Subcutaneous adipose tissue (tissue), 4 donors: ENCODE results near the gene SCG3. TPM values are rescaled to one million over a fixed set of nuclear protein-coding genes. Genes with fewer than 3 reads are reported as not detected.

ENCODE experiments used
- total RNA-seq, 4 donors: library from RNA; depleted of rRNA; stranded (reverse); fragments of >200 nt; gene quantifications; one replicate each; pipeline ENCODE4 v1.1.0, GENCODE V29; 2016
- TF ChIP-seq, protein P1 (sequence below): fragments of 450-650 bp; IDR thresholded peaks from one replicate; pipeline ENCODE4 v1.5.1; 2016; ENCODE audit warnings: low read depth, mild to moderate bottlenecking, control low read depth, antibody characterized with exemption, moderate library complexity

The SCG3 gene
- total RNA-seq, 4 donors from 2014 or later = not detected

DNA sequence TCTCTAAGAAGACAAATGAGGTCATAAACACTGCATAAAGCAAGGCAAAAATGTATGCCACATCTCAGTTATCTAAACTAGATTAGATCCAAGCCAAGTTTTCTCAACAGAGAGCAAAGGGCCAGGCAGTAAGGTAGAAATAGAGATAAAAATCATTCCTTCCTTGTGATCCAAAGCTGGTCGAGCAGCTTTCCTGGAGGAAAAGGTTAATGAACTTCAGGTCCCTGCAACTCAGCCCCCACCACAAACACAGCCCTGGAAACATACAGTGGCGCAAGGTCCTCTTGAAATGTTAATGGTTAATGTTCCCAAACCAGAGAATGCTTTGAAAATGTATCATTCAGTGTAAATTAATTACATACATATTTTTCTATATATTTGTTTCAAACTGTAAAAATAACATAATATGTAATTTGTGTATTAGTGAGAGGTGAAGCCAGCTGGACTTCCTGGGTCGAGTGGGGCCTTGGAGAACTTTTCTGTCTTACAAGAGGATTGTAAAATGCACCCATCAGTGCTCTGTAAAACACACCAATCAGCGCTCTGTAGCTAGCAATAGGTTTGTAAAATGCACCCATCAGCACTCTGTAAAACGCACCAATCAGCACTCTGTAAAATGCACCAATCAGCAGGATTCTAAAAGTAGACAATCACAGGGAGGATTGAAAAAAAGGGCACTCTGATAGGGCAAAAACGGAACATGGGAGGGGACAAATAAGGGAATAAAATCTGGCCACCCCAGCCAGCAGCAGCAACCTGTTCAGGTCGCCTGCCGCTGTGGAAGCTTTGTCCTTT lies 39.1 kb downstream of the SCG3 start:
- TF ChIP-seq, protein P1, sequence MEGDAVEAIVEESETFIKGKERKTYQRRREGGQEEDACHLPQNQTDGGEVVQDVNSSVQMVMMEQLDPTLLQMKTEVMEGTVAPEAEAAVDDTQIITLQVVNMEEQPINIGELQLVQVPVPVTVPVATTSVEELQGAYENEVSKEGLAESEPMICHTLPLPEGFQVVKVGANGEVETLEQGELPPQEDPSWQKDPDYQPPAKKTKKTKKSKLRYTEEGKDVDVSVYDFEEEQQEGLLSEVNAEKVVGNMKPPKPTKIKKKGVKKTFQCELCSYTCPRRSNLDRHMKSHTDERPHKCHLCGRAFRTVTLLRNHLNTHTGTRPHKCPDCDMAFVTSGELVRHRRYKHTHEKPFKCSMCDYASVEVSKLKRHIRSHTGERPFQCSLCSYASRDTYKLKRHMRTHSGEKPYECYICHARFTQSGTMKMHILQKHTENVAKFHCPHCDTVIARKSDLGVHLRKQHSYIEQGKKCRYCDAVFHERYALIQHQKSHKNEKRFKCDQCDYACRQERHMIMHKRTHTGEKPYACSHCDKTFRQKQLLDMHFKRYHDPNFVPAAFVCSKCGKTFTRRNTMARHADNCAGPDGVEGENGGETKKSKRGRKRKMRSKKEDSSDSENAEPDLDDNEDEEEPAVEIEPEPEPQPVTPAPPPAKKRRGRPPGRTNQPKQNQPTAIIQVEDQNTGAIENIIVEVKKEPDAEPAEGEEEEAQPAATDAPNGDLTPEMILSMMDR = no peak

DNA sequence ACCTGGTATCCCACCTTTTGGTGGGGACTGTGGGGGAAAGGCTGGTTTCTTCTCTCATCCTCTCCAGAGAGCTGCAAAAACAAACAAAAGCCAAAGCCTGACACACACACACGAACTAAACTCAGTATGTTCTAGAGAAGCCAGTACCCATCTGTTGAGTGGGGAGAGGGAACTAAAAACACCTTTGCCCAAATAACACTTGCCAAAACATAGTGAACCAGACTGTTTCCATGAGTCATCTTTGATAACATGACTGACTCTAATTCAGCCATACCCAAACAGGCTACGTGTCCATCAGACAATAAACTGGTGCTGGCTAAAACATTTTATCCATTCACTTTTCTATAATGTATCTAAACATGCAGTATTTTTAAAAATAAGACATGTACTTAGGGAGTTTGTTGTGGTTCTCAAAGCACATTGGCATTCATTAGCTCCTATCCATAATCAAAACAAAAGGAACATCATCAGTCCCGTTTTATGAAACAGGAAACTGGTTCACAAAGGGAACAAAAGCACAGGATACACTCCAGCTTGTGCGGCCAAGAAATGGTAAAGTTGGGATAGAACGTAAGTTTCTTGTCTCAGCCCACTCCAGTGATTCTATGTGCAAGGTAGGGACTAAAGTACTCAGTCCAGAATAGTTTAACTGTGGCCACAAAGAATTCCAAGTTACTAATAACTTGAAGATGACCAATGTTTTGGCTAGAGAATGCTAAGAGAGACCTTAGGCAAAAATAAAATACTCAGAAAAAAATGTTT lies 40.1 kb downstream of the SCG3 start:
- TF ChIP-seq, protein P1 = no peak

DNA sequence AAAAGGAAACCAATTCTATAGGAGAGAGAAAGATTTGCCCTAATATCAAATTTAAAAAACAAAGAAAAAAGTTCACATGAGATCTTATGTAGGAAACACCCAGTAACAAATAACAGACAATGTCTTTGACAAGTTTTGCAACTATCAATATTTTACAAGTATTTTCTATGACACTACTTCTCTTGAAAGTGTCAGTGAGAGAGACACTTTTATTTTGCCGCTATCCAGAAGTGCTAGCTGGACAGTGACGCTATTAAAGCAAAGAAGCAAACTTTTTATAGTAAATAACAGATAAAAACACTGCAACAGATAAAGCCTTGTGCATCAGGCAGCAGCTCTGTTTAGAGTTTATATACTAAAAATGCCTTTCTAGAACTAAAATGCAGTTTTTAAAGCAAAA lies 42.9 kb downstream of the SCG3 start:
- TF ChIP-seq, protein P1 = no peak

DNA sequence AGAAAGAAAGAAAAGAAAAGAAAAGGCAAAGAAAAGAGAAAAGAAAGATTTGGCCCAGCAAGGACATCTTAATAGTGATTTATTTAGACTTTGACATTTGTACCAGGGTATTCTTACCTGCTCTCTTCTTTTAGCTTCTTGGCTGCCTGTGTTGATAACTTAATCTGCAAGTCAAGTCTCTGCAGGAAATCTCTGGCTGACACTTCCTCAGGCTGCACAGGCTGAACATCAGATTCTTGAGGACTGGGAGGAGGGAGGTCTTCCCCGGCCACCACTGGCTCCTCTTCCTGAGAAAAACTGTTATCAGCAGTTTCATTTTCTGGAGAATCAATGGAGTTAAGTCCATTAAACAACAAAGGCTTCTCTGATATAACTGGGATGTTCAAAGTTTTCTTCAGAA lies 43.4 kb downstream of the SCG3 start:
- TF ChIP-seq, protein P1 = no peak

DNA sequence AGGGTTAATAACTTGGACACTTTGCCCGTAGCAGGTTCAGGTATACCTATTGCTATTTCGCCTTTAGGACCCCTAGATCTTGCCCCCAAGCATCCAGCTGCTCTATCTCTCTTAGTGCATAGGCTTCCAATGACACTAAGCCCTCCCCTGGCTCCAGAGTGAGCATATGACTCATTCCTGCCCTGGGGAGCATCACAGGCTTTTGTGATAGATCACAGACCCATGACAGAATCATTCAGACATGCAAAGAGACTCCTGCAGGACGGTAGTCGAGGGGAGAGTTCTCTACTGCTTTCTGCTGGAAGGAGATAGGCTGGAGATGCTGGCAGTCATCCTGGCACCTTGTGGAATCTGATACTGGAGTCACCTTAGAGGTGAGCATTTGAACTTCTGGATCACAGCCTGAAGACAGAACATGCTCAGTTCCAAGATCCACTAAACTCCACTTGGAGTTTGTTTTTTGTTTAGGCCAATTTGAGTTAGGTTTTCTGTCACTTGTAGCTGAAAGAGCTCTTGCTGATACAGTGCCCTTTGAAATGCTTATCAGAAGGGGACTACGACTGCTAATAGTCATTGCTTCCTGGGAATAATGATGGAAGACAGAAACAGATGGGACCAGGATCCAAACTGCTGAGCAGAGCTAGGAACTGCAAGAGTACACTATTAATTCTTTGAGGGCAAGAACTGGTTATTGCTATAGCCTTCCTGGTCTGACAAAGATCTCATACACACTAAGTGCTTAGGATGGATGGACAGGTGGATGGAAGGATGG lies 45.2 kb downstream of the SCG3 start:
- TF ChIP-seq, protein P1 = no peak

DNA sequence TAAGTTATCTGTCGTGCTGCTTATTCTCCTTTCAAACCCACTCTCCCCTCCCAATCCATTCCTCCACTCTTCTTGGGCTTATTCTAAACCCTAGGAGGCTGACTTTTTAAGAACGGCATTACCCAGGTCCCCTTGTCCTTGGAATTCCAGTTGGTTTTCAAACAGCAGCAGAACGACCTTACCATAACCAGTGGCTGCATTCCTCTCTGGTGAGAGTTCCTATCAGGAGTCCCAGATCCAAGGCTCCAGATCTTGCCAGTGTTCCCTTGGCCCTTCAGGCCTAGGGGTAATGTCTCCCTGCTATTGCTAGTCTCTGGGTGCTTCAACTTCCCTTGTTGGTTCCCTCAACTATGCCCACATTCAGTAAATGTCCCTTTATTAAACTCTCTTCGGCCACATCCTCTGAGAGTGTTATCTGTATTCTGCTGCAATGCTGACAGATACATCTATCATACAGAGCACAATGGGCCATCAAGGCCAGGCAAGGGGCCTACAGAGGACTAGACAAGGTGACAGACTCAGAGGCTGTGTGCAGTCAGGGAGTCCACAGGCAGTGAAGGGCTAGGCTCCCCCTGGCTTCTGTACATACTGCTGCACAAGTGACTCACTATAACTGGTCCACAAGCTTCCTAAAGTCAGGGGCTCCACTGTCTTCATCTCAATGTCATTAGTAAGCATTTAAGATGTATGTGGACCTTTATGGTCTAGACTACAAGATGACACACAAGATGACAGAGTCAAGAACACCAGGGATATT lies 46.0 kb downstream of the SCG3 start:
- TF ChIP-seq, protein P1 = no peak
